ENCODE results near the gene CBX5. TPM values are rescaled to one million over a fixed set of nuclear protein-coding genes. Genes with fewer than 3 reads are reported as not detected.
"Not testable (repeated sequence)": the region's sequence is repeated elsewhere in the genome, so short reads cannot be mapped to it uniquely, and the experiment has no call there.

The CBX5 gene
- total RNA-seq, 2 experiments from 2014 or later = 125 to 128 TPM

- TF ChIP-seq CTCF (IDR thresholded peaks at IDR 0.05) = no peak
- H3K27me3 Mint-ChIP-seq = no peaks in the 10 kb centered on the region
- H3K4me3 Mint-ChIP-seq = no peak overlapping the region
- ATAC-seq = no peak
- POLR2A ChIA-PET = interaction anchor here (1.4 to 1.6 kb wide), 2 partner anchors 8 to 21 kb away, joined by 3 read pairs; no protein-coding TSS in a partner anchor
- DNase-seq = no peak
- intact Hi-C loops (cut with micrococcal nuclease) = no loop called here
- H3K36me3 Mint-ChIP-seq (ENCODE audit: low read depth) = no peaks in the 10 kb centered on the region
- no peaks in the 10 kb centered on the region for H3K9me3 Mint-ChIP-seq
- no peak overlapping the region for H3K27ac Mint-ChIP-seq
- CTCF ChIA-PET = interaction anchor here (0.9 to 3.1 kb wide), 5 partner anchors 9 to 151 kb away, joined by 3 to 19 read pairs (median 3); no protein-coding TSS in a partner anchor
- H3K4me1 Mint-ChIP-seq (ENCODE audit: low read depth) = no peaks in the 10 kb centered on the region
Observed at GRCh38 chr12:54228471-54228870, 51.5 kb downstream of the CBX5 start.

- ChIA-PET CTCF (interaction anchor here (0.9 to 3.1 kb wide), 5 partner anchors 9 to 152 kb away, joined by 3 to 19 read pairs (median 3); no protein-coding TSS in a partner anchor), POLR2A (interaction anchor here (1.4 to 1.6 kb wide), 2 partner anchors 8 to 21 kb away, joined by 3 read pairs; no protein-coding TSS in a partner anchor)
- H3K4me3 Mint-ChIP-seq; H3K27ac Mint-ChIP-seq; H3K27me3 Mint-ChIP-seq; DNase-seq; H3K9me3 Mint-ChIP-seq; intact Hi-C loops (cut with micrococcal nuclease); H3K36me3 Mint-ChIP-seq (ENCODE audit: low read depth); ATAC-seq; H3K4me1 Mint-ChIP-seq (ENCODE audit: low read depth): not testable (repeated sequence)
Observed at GRCh38 chr12:54227927-54228326, 52.0 kb downstream of the CBX5 start.

GRCh38 chr12:54227376-54227775, 52.5 kb downstream of the CBX5 start:
- no peaks in the 10 kb centered on the region for H3K36me3 Mint-ChIP-seq (ENCODE audit: low read depth)
- no peak for DNase-seq
- no peak overlapping the region for H3K27ac Mint-ChIP-seq
- H3K4me1 Mint-ChIP-seq (ENCODE audit: low read depth) = no peaks in the 10 kb centered on the region
- no peaks in the 10 kb centered on the region for H3K27me3 Mint-ChIP-seq
- no peak overlapping the region for H3K4me3 Mint-ChIP-seq
- intact Hi-C loops (cut with micrococcal nuclease) = no loop called here
- no peaks in the 10 kb centered on the region for H3K9me3 Mint-ChIP-seq
- CTCF ChIA-PET = interaction anchor here (0.9 to 3.1 kb wide), 4 partner anchors 8 to 152 kb away, joined by 3 to 19 read pairs (median 6); no protein-coding TSS in a partner anchor
- POLR2A ChIA-PET = interaction anchor here (1.4 kb wide), 1 partner anchor 22 kb away, joined by 3 read pairs; no protein-coding TSS in a partner anchor
- ATAC-seq = no peak
- TF ChIP-seq CTCF (IDR thresholded peaks at IDR 0.05) = no peak

DNA sequence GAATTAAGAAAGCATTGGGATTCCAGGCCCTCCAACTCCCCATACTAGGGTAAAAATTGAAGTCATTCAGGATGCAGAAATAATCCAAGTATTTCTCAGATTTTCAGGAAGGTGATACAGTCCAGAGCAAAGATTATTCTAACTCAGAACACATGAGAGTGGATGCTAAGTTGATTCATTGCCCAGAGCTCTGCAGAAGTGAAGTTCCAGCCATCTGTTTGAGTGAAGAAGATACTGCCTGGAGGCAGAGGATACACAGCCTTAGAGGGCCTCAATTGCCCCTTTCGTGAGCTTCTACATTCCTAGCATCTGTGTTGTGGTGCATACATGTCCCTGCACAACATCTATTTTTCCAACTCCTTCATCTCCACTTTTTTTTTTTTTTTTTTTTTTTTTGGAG, 54.3 kb downstream of the CBX5 start:
- CTCF ChIA-PET = interaction anchor here (0.9 to 2.5 kb wide), 4 partner anchors 11 to 153 kb away, joined by 3 to 11 read pairs (median 8); no protein-coding TSS in a partner anchor
- POLR2A ChIA-PET = interaction anchor here (1.4 kb wide), 1 partner anchor 12 kb away, joined by 3 read pairs; no protein-coding TSS in a partner anchor
- H3K27ac Mint-ChIP-seq = no peak overlapping the region
- ATAC-seq (no peak), DNase-seq (no peak)
- no peaks in the 10 kb centered on the region for H3K36me3 Mint-ChIP-seq (ENCODE audit: low read depth)
- H3K4me3 Mint-ChIP-seq = no peak overlapping the region
- no peak for TF ChIP-seq CTCF (IDR thresholded peaks at IDR 0.05)
- no peaks in the 10 kb centered on the region for H3K9me3 Mint-ChIP-seq
- H3K27me3 Mint-ChIP-seq = no peaks in the 10 kb centered on the region
- intact Hi-C loops (cut with micrococcal nuclease) = no loop called here
- no peaks in the 10 kb centered on the region for H3K4me1 Mint-ChIP-seq (ENCODE audit: low read depth)

- intact Hi-C loops (cut with micrococcal nuclease) = no loop called here
- Mint-ChIP-seq H3K9me3 (no peaks in the 10 kb centered on the region), H3K4me3 (no peak overlapping the region), H3K27ac (no peak overlapping the region), H3K36me3 (ENCODE audit: low read depth) (no peaks in the 10 kb centered on the region), H3K27me3 (peaks cover 11% of the 10 kb centered on the region), H3K4me1 (ENCODE audit: low read depth) (peaks cover 1% of the 10 kb centered on the region)
- DNase-seq = no peak
- ChIA-PET CTCF (interaction anchor here (0.9 to 3.0 kb wide), 5 partner anchors 9 to 156 kb away, joined by 3 to 15 read pairs (median 4); partner anchors contain the start of gene COPZ1), POLR2A (no interaction called here)
- ATAC-seq = no peak
- TF ChIP-seq CTCF (IDR thresholded peaks at IDR 0.05) = no peak
Observed at GRCh38 chr12:54222609-54223008, 57.3 kb downstream of the CBX5 start.

Measured in activated CD8-positive, alpha-beta T cell treated with anti-CD3 and anti-CD28 coated beads for 36 hours (primary cell).